ENCODE measurements around the gene XXYLT1. TPM values are rescaled to one million over a fixed set of nuclear protein-coding genes. Genes with fewer than 3 reads are reported as not detected.

Gene XXYLT1
- total RNA-seq, 4 donors from 2014 or later: 14.1 to 23.7 (median 15.4) TPM

GRCh38 chr3:195096484-195097330 lies 174.3 kb downstream of the XXYLT1 start:
- no peaks in the 10 kb centered on the region for H3K36me3 ChIP-seq
- H3K4me1 ChIP-seq: peaks cover 4 to 32% (median 7%) of the 10 kb centered on the region in 3 donors
- no peak for DNase-seq
- WGBS, 2 donors: 88 to 90% methylated on average over 13 of the region's 13 CpGs
- intact Hi-C loops (cut with DNase I): no loop called here
- no peaks in the 10 kb centered on the region for H3K27me3 ChIP-seq
- TF ChIP-seq POLR2A (IDR thresholded peaks at IDR 0.05) (no peak), CTCF (IDR thresholded peaks at IDR 0.05) (no peak)
- H3K27ac ChIP-seq: no peak overlapping the region
- H3K9me3 ChIP-seq: no peaks in the 10 kb centered on the region
- no peak overlapping the region for H3K4me3 ChIP-seq

- Histone ChIP-seq H3K4me3 (no peak overlapping the region), H3K4me1 (peaks cover 4 to 25% (median 6%) of the 10 kb centered on the region in 3 donors), H3K9me3 (no peaks in the 10 kb centered on the region), H3K27ac (no peak overlapping the region), H3K27me3 (no peaks in the 10 kb centered on the region), H3K36me3 (no peaks in the 10 kb centered on the region)
- TF ChIP-seq POLR2A (IDR thresholded peaks at IDR 0.05): no peak
- 95% methylated on average over 4 to 6 of the region's 11 CpGs for WGBS, 2 donors
- intact Hi-C loops (cut with DNase I): no loop called here
- DNase-seq: no peak
Measured at GRCh38 chr3:195096053-195096452, 174.9 kb downstream of the XXYLT1 start.

GRCh38 chr3:195095704-195096036 lies 175.3 kb downstream of the XXYLT1 start:
- no peak for DNase-seq
- no peaks in the 10 kb centered on the region for H3K36me3 ChIP-seq
- H3K27me3 ChIP-seq: no peaks in the 10 kb centered on the region
- H3K27ac ChIP-seq: no peak overlapping the region
- no peak overlapping the region for H3K4me3 ChIP-seq
- TF ChIP-seq CTCF (IDR thresholded peaks at IDR 0.05) (no peak), POLR2A (IDR thresholded peaks at IDR 0.05) (no peak)
- 76 to 83% methylated on average over 5 of the region's 7 CpGs for WGBS, 2 donors
- intact Hi-C loops (cut with DNase I): no loop called here
- no peaks in the 10 kb centered on the region for H3K9me3 ChIP-seq
- peaks cover under 1 to 22% (median 3%) of the 10 kb centered on the region in 3 donors for H3K4me1 ChIP-seq

- intact Hi-C loops (cut with DNase I): no loop called here
- Histone ChIP-seq H3K4me3 (no peak overlapping the region), H3K27me3 (no peaks in the 10 kb centered on the region), H3K36me3 (no peaks in the 10 kb centered on the region), H3K4me1 (peaks cover 0 to 17% (median 0%) of the 10 kb centered on the region in 3 donors), H3K9me3 (no peaks in the 10 kb centered on the region), H3K27ac (no peak overlapping the region)
- 76 to 85% methylated on average over 7 to 10 of the region's 19 CpGs for WGBS, 2 donors
- no peak for DNase-seq
- TF ChIP-seq CTCF (IDR thresholded peaks at IDR 0.05): no peak
- peak in 1 of 4 donors; percentile 30 for TF ChIP-seq POLR2A (IDR thresholded peaks at IDR 0.05)
Measured at GRCh38 chr3:195095035-195095703, 175.8 kb downstream of the XXYLT1 start.

- Histone ChIP-seq H3K9me3 (no peaks in the 10 kb centered on the region), H3K36me3 (no peaks in the 10 kb centered on the region), H3K27ac (no peak overlapping the region), H3K4me1 (peaks cover 0 to 16% (median 0%) of the 10 kb centered on the region in 3 donors), H3K27me3 (no peaks in the 10 kb centered on the region), H3K4me3 (no peak overlapping the region)
- 58 to 81% methylated on average over 7 to 30 of the region's 32 CpGs for WGBS, 2 donors
- DNase-seq: no peak
- TF ChIP-seq CTCF (IDR thresholded peaks at IDR 0.05): no peak
- no peak for TF ChIP-seq POLR2A (IDR thresholded peaks at IDR 0.05)
- intact Hi-C loops (cut with DNase I): no loop called here
Measured at GRCh38 chr3:195094191-195094921, 176.6 kb downstream of the XXYLT1 start.
